Kidney epithelial cell (primary cell): Measurements from ENCODE around the gene GREB1L. TPM values are rescaled to one million over a fixed set of nuclear protein-coding genes. Genes with fewer than 3 reads are reported as not detected.

Experiments
- DNase-seq: peaks from one replicate; pipeline ENCODE4 v3.0.0-alpha.2; 2010; ENCODE audit warnings: low read depth
- H3K27me3 ChIP-seq: 2 replicates; pipeline ENCODE4 v1.6.0; 2011; ENCODE audit warnings: low read length; ENCODE audit not compliant: control insufficient read depth, insufficient read depth
- H3K36me3 ChIP-seq: 2 replicates; pipeline ENCODE4 v1.5.1; 2011; ENCODE audit warnings: low read length; ENCODE audit not compliant: control insufficient read depth, insufficient read depth
- H3K4me3 ChIP-seq: 2 replicates; pipeline ENCODE4 v1.5.1; 2011; ENCODE audit warnings: low read depth, mild to moderate bottlenecking, control low read depth, low read length
- total RNA-seq: library from RNA; depleted of rRNA; stranded (reverse); fragments of >200 nt; gene quantifications from 2 replicates; pipeline ENCODE4 v1.2.3, GENCODE V29; 2015
- TF ChIP-seq, protein P1 (sequence below): IDR thresholded peaks from 2 replicates; pipeline ENCODE4 v1.5.1; 2011; ENCODE audit warnings: mild to moderate bottlenecking, moderate library complexity, low read length, control low read depth, inconsistent platforms; ENCODE audit not compliant: insufficient read depth, poor library complexity, severe bottlenecking

The GREB1L gene
- total RNA-seq, 1 donor from 2014 or later: 1.5 TPM

DNA sequence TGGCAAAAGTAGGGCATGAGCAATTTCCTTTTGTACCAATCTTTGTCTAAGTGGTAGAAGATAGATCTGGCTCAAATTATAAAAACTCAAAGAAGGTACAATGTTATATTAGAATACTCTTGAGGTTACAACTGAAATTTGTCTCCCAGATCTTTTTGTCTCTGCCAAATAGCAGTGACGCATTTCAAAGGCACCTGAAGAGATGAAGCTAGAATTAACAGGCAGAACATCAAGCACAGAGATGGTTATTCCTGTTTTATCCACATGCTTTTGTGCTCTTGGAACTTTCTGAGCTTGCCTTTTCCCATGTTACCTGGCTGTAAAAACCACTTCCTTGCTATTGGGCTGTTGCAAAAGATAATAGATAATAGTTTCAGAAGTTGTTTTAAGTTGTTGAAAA lies 74.3 kb downstream of the GREB1L start:
- Histone ChIP-seq H3K36me3 (no peaks in the 10 kb centered on the region), H3K27me3 (no peaks in the 10 kb centered on the region), H3K4me3 (no peak overlapping the region)
- TF ChIP-seq, protein P1, sequence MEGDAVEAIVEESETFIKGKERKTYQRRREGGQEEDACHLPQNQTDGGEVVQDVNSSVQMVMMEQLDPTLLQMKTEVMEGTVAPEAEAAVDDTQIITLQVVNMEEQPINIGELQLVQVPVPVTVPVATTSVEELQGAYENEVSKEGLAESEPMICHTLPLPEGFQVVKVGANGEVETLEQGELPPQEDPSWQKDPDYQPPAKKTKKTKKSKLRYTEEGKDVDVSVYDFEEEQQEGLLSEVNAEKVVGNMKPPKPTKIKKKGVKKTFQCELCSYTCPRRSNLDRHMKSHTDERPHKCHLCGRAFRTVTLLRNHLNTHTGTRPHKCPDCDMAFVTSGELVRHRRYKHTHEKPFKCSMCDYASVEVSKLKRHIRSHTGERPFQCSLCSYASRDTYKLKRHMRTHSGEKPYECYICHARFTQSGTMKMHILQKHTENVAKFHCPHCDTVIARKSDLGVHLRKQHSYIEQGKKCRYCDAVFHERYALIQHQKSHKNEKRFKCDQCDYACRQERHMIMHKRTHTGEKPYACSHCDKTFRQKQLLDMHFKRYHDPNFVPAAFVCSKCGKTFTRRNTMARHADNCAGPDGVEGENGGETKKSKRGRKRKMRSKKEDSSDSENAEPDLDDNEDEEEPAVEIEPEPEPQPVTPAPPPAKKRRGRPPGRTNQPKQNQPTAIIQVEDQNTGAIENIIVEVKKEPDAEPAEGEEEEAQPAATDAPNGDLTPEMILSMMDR: no peak
- no peak for DNase-seq

DNA sequence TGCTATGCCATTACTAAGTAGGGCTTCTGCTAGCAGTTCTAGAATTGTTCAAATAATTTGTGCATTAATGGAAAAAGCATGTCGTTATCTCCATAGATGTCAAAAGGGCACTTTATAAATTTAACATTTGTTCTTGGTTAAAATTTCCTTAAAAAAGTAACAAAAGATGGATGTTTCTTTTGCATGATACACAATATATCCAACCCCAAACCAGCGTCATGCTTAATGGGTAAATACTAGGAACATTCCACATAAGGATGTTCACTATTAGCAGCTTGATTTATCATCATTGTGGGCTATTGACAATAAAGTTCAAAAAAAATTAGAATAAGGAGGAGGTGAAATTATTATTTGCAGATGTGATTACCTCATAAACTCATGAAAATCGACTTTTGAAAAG lies 79.7 kb downstream of the GREB1L start:
- no peaks in the 10 kb centered on the region for H3K27me3 ChIP-seq
- H3K4me3 ChIP-seq: no peak overlapping the region
- DNase-seq: no peak
- no peaks in the 10 kb centered on the region for H3K36me3 ChIP-seq
- TF ChIP-seq, protein P1: no peak

DNA sequence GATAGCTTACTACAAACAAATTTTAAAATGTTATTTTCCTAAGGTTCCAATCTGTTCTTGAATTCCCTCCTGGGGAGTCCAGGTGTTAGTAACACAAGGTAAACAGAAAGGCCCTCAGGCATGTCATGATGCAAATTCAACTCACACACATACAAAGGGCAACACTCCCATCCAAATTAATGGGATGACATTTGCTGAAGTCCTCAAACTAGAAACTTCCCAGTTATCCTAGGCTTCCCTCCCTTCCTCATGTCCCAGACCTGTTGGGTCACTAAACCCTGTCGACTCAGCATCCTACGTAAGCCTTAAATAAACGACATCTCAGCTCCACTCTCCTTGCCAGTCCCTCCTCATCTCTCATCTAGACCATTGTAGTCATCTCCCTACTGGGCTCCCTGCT lies 85.1 kb downstream of the GREB1L start:
- no peak overlapping the region for H3K4me3 ChIP-seq
- H3K27me3 ChIP-seq: no peaks in the 10 kb centered on the region
- DNase-seq: no peak
- TF ChIP-seq, protein P1: no peak
- H3K36me3 ChIP-seq: no peaks in the 10 kb centered on the region

DNA sequence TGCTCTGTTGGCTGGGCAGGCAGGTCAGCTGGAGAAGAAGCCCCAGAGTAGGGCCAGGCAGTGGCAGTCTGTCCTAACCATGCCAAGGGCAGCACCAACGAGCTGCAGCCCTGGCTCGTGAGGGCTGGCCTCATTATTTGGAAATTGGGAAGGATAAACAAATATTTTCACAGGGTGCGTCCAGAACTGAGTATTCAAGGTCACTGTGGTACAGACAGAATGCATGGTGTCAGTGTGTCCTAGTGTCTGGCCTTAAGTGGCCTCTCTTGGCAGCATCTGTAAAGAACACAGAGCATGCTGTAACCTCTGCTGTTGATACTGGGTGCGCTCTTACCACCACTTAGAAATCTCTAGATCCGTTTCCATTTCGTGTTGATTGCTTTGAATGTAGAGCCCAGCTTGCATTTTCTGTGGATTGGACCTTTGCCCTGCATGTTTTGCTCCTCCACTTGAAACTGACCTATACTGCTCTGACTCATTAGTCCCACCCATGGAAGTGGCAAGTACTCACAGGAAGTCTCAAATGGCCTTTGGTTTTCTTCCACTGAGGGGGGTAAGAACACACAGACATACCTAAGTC lies 88.2 kb downstream of the GREB1L start:
- Histone ChIP-seq H3K27me3 (no peaks in the 10 kb centered on the region), H3K4me3 (no peak overlapping the region), H3K36me3 (no peaks in the 10 kb centered on the region)
- DNase-seq: peak; percentile 34
- TF ChIP-seq, protein P1: no peak

DNA sequence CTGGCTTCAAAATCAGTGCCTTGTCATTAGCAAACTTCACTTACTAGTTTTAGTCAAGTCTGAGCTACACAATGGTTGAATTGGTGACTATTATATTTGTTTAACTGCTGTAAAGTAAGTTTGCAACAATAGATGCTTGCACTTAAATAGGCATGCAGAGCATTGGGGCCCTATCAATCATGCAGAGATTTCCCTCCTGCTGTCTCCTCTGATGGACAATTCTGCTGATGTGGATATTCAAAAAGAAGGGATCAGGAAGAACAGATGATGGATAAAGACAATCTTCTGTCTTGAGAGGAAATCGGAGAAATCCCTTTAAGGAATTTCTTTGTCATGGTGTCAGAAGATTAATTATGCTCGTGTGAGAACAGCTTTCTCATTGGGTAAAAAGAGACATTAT lies 89.0 kb downstream of the GREB1L start:
- TF ChIP-seq, protein P1: no peak
- no peak overlapping the region for H3K4me3 ChIP-seq
- DNase-seq: no peak
- H3K27me3 ChIP-seq: no peaks in the 10 kb centered on the region
- H3K36me3 ChIP-seq: no peaks in the 10 kb centered on the region

DNA sequence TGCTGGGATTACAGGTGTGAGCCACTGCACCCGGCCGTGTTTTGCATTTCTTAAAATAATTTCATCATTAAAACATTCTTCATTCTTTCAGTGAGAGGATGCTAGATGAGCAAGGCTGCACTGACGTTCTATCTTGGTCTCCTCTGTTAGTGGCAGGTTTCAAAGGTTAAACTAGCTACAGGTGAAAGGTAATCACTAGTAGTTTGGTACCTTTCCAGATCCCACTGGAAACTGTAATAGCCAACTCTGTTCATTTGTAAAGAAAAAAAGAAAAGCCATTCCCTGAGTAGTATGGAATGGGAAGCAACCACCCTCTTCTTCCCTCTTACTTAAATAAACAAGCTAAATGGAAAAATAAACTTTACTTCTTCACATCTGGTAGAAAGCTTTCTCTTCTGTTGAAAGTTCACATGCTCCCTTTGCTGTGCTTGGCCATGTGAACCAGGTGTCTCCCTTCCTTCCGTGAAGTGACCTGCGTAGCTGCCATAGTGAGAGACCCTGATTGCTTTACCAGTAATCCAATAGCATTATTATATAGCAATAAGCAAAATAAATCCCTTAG lies 94.0 kb downstream of the GREB1L start:
- DNase-seq: no peak
- H3K27me3 ChIP-seq: no peaks in the 10 kb centered on the region
- H3K4me3 ChIP-seq: no peak overlapping the region
- TF ChIP-seq, protein P1: no peak
- H3K36me3 ChIP-seq: no peaks in the 10 kb centered on the region
